Uterus (tissue), 2 donors: ENCODE data around the gene CCDC158.

Experiments used
- POLR2A ChIP-seq, 2 donors: fragments of 450-650 bp; IDR thresholded peaks; one replicate each; pipeline ENCODE4 v1.6.1; 2016; ENCODE audit warnings: antibody characterized with exemption in 2 of 2, mild to moderate bottlenecking in 1 of 2, moderate library complexity in 1 of 2
- TF ChIP-seq, protein P1 (sequence below), 4 experiments: fragments of 200-600 bp in 2 of 4; fragments of 450-650 bp in 2 of 4; sonication (generic) in 2 of 4; IDR thresholded peaks; one replicate each; pipeline ENCODE4 v1.5.1; 2016 to 2019; ENCODE audit warnings: antibody characterized with exemption in 4 of 4, mild to moderate bottlenecking in 2 of 4, moderate library complexity in 1 of 4

DNA sequence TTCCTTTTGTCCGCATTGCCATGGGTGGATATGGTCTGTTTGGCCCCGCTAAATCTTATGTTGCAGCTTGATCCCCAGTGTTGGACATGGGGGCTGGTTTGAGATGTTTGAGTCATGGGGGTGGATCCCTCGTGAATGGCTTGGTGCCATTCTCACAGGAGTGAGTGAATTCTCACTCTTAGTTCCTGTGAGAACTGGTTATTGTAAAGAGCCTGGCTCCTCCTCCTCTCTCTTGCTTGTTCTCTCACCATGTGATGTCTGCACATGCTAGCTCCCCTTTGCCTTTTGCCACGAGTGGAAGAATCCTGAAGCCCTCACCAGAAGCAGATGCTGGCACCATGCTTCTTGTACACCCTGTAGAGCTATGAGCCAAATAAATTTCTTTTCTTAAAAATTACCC lies 137.0 kb downstream of the CCDC158 start:
- TF ChIP-seq, protein P1, sequence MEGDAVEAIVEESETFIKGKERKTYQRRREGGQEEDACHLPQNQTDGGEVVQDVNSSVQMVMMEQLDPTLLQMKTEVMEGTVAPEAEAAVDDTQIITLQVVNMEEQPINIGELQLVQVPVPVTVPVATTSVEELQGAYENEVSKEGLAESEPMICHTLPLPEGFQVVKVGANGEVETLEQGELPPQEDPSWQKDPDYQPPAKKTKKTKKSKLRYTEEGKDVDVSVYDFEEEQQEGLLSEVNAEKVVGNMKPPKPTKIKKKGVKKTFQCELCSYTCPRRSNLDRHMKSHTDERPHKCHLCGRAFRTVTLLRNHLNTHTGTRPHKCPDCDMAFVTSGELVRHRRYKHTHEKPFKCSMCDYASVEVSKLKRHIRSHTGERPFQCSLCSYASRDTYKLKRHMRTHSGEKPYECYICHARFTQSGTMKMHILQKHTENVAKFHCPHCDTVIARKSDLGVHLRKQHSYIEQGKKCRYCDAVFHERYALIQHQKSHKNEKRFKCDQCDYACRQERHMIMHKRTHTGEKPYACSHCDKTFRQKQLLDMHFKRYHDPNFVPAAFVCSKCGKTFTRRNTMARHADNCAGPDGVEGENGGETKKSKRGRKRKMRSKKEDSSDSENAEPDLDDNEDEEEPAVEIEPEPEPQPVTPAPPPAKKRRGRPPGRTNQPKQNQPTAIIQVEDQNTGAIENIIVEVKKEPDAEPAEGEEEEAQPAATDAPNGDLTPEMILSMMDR (IDR thresholded peaks at IDR 0.05) = no peak
- no peak for TF ChIP-seq POLR2A (IDR thresholded peaks at IDR 0.05)
